Hepatocyte (in vitro differentiated cells): Measurements from ENCODE around the gene FBXW11. TPM values are rescaled to one million over a fixed set of nuclear protein-coding genes. Genes with fewer than 3 reads are reported as not detected.

Experiments
- DNase-seq: peaks from one replicate; pipeline ENCODE4 v3.0.0-alpha.2; 2016; ENCODE audit warnings: low spot score
- H2AFZ ChIP-seq: fragments of 200-600 bp; sonication (generic); 2 replicates; pipeline ENCODE4 v1.6.0; 2016; ENCODE audit warnings: antibody characterized with exemption, mild to moderate bottlenecking
- H3K27ac ChIP-seq: fragments of 200-600 bp; sonication (generic); 2 replicates; pipeline ENCODE4 v1.5.1; 2016; ENCODE audit warnings: mild to moderate bottlenecking
- H3K27me3 ChIP-seq: fragments of 200-600 bp; sonication (generic); 2 replicates; pipeline ENCODE4 v1.6.1; 2016
- H3K36me3 ChIP-seq: fragments of 200-600 bp; sonication (generic); replicated peaks from 2 replicates; pipeline ENCODE4 v1.5.1; 2016; ENCODE audit warnings: low read depth; ENCODE audit not compliant: insufficient read depth
- H3K4me1 ChIP-seq: fragments of 200-600 bp; sonication (generic); 2 replicates; pipeline ENCODE4 v1.5.1; 2016; ENCODE audit warnings: mild to moderate bottlenecking, moderate library complexity; ENCODE audit not compliant: insufficient read depth
- H3K4me2 ChIP-seq: fragments of 200-600 bp; sonication (generic); 2 replicates; pipeline ENCODE4 v1.6.0; 2016
- H3K4me3 ChIP-seq: fragments of 200-600 bp; sonication (generic); 2 replicates; pipeline ENCODE4 v1.5.1; 2016; ENCODE audit warnings: mild to moderate bottlenecking
- H3K79me2 ChIP-seq: fragments of 200-600 bp; sonication (generic); 2 replicates; pipeline ENCODE4 v1.6.0; 2017; ENCODE audit warnings: mild to moderate bottlenecking
- H3K9me2 ChIP-seq: fragments of 200-600 bp; sonication (generic); replicated peaks from 2 replicates; pipeline ENCODE4 v1.6.0; 2017; ENCODE audit warnings: mild to moderate bottlenecking; ENCODE audit not compliant: insufficient read depth
- H3K9me3 ChIP-seq: fragments of 200-600 bp; sonication (generic); 2 replicates; pipeline ENCODE4 v1.5.1; 2016; ENCODE audit warnings: low read depth, mild to moderate bottlenecking
- H4K20me1 ChIP-seq: fragments of 200-600 bp; sonication (generic); 2 replicates; pipeline ENCODE4 v1.6.0; 2016; ENCODE audit warnings: mild to moderate bottlenecking; ENCODE audit not compliant: insufficient read depth, poor library complexity, severe bottlenecking
- CTCF ChIP-seq: fragments of 200-600 bp; sonication (generic); IDR thresholded peaks from 2 replicates; pipeline ENCODE4 v1.5.1; 2016; ENCODE audit warnings: antibody characterized with exemption, mild to moderate bottlenecking; ENCODE audit not compliant: poor library complexity
- EZH2 ChIP-seq: fragments of 200-600 bp; sonication (generic); IDR thresholded peaks from 2 replicates; pipeline ENCODE4 v1.6.1; 2016; ENCODE audit warnings: antibody characterized with exemption, mild to moderate bottlenecking, borderline replicate concordance
- EZH2phosphoT487 ChIP-seq: fragments of 200-600 bp; sonication (generic); IDR thresholded peaks from one replicate; pipeline ENCODE4 v1.6.1; 2018; ENCODE audit warnings: antibody characterized with exemption, mild to moderate bottlenecking, low read depth, moderate library complexity; ENCODE audit not compliant: unreplicated experiment, severe bottlenecking
- WGBS: methylation state at CpG from one replicate; pipeline ENCODE4 v1.1.6; 2016; ENCODE audit warnings: low lambda C conversion rate; ENCODE audit errors: missing lambda C conversion rate; 5-methylcytosine and 5-hydroxymethylcytosine counted together
- polyA plus RNA-seq: library from polyadenylated mRNA; unstranded; fragments of >200 nt; fragmentation: Nextera tagmentation; extraction: Ambion mirVana; gene quantifications from 2 replicates; pipeline ENCODE4 v1.2.1, GENCODE V29; 2016
- total RNA-seq: library from RNA; depleted of rRNA; stranded (reverse); fragments of >200 nt; gene quantifications from 2 replicates; pipeline ENCODE4 v1.2.3, GENCODE V29; 2014

The FBXW11 gene
- total and polyA plus RNA-seq, 2 experiments from 2014 or later, result 38.0 to 73.4 TPM

DNA sequence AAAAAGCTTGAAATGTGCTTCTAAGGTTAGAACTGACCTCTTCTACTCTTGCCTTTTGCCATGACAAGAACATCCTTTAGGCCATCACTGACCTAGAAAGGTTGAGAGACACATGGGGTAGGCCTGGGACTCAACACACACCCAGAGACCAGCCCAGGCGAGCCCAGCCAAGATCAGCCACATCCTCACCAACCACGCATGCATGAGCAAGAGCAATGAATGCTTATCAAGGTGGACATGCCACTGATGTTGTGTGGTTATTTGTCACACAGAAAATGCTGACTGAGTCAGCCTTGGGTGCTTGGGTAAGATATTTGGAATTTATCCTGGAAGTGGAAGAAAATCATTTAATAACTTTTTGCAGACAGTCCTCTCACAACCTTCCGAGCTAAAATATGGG lies 181.4 kb downstream of the FBXW11 start:
- 93% methylated on average over 3 of the region's 3 CpGs for WGBS
- Histone ChIP-seq H3K27ac (no peak overlapping the region), H3K9me2 (no peaks in the 10 kb centered on the region), H3K9me3 (no peaks in the 10 kb centered on the region), H3K4me1 (no peaks in the 10 kb centered on the region), H3K27me3 (no peaks in the 10 kb centered on the region), H3K36me3 (no peaks in the 10 kb centered on the region), H3K79me2 (no peaks in the 10 kb centered on the region), H3K4me3 (no peak overlapping the region), H3K4me2 (no peak overlapping the region), H2AFZ (no peak overlapping the region), H4K20me1 (no peaks in the 10 kb centered on the region)
- DNase-seq, result no peak
- TF ChIP-seq EZH2 (no peak), CTCF (no peak), EZH2phosphoT487 (no peak)

GRCh38 chr5:171823269-171823668 lies 183.2 kb downstream of the FBXW11 start:
- Histone ChIP-seq H3K4me2 (no peak overlapping the region), H4K20me1 (no peaks in the 10 kb centered on the region), H2AFZ (no peak overlapping the region), H3K36me3 (no peaks in the 10 kb centered on the region), H3K4me1 (no peaks in the 10 kb centered on the region), H3K4me3 (no peak overlapping the region), H3K27ac (no peak overlapping the region), H3K27me3 (no peaks in the 10 kb centered on the region), H3K79me2 (no peaks in the 10 kb centered on the region), H3K9me3 (no peaks in the 10 kb centered on the region), H3K9me2 (no peaks in the 10 kb centered on the region)
- peak; percentile 40 for DNase-seq
- WGBS, result 55% methylated on average over 4 of the region's 5 CpGs
- no peak for TF ChIP-seq CTCF
- TF ChIP-seq EZH2phosphoT487, result no peak
- no peak for TF ChIP-seq EZH2

DNA sequence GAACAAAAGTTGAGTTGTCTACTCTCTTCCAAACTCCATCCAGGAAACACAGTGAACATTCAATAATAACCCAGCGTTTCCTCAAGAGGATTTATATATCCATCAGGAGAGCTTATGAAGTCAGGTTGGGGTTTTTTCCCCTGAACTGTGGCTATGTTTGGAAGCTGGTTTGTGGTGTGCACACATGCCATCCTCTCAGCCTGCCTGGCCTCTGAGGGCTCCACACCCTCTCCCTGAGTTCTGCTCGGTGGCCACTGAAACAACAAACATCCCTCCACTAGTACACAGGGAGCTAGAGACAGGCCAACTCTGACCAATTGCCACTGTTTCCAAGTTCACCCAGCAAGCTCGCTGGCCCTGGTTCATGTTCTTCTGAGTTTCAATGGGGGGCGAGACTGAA lies 185.2 kb downstream of the FBXW11 start:
- no peaks in the 10 kb centered on the region for H3K9me2 ChIP-seq
- H3K4me2 ChIP-seq, result no peak overlapping the region
- TF ChIP-seq EZH2phosphoT487, result no peak
- no peak for TF ChIP-seq EZH2
- TF ChIP-seq CTCF, result no peak
- H3K4me1 ChIP-seq, result no peaks in the 10 kb centered on the region
- H4K20me1 ChIP-seq, result no peaks in the 10 kb centered on the region
- DNase-seq, result no peak
- no peak overlapping the region for H2AFZ ChIP-seq
- 94% methylated on average over 4 of the region's 4 CpGs for WGBS
- H3K36me3 ChIP-seq, result no peaks in the 10 kb centered on the region
- no peak overlapping the region for H3K27ac ChIP-seq
- no peaks in the 10 kb centered on the region for H3K79me2 ChIP-seq
- H3K27me3 ChIP-seq, result no peaks in the 10 kb centered on the region
- H3K4me3 ChIP-seq, result no peak overlapping the region
- H3K9me3 ChIP-seq, result no peaks in the 10 kb centered on the region

GRCh38 chr5:171820561-171820960 lies 185.9 kb downstream of the FBXW11 start:
- no peak overlapping the region for H3K4me3 ChIP-seq
- H3K27ac ChIP-seq, result no peak overlapping the region
- 95% methylated on average over 11 of the region's 11 CpGs for WGBS
- TF ChIP-seq EZH2 (no peak), CTCF (no peak), EZH2phosphoT487 (no peak)
- no peak overlapping the region for H3K4me2 ChIP-seq
- no peak for DNase-seq
- H2AFZ ChIP-seq, result no peak overlapping the region
- H3K27me3 ChIP-seq, result no peaks in the 10 kb centered on the region
- H3K9me3 ChIP-seq, result no peaks in the 10 kb centered on the region
- no peaks in the 10 kb centered on the region for H3K9me2 ChIP-seq
- no peaks in the 10 kb centered on the region for H3K36me3 ChIP-seq
- no peaks in the 10 kb centered on the region for H4K20me1 ChIP-seq
- no peaks in the 10 kb centered on the region for H3K4me1 ChIP-seq
- H3K79me2 ChIP-seq, result no peaks in the 10 kb centered on the region
